Astrocyte of the hippocampus (primary cell): Measurements from ENCODE around the gene PTPRA.
"Not testable (repeated sequence)": the region's sequence is repeated elsewhere in the genome, so short reads cannot be mapped to it uniquely, and the experiment has no call there.

Source experiments
- DNase-seq: peaks from one replicate; pipeline ENCODE4 v3.0.0; 2011; ENCODE audit warnings: low read depth, low spot score

PTPRA gene

DNA sequence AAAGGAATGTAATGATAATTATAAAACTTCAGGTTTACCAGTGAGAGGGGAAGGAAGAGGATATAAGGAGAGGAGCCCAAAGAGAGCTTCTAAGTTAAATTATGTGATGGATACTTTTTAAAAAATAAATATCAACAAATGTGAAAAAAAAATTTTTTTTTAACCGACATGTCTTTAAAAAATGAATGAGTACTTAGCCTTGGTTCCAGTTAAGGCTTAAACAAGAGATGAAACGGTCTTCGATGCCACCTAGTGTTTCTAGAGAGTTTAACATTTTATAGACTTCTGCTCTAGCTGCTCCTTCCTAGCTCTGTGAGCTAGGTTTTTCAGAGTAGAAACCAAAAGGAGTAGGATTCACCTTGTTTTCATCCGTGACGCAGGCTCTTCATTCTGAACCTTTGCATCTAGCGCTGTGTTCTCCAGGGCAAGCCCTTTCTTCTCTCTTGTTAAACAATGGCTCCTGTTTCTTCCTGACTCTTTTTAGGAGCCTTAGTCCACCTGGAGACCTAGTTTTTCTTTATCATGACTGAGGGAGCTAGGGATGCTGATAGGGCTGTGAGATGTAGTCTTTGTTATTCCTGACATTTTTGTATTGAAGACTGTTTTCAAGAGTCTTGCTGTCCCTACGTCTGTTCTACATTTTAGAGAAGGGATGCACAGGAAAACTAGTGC, 127.7 kb downstream of the PTPRA start:
- DNase-seq: peak; percentile 78

DNA sequence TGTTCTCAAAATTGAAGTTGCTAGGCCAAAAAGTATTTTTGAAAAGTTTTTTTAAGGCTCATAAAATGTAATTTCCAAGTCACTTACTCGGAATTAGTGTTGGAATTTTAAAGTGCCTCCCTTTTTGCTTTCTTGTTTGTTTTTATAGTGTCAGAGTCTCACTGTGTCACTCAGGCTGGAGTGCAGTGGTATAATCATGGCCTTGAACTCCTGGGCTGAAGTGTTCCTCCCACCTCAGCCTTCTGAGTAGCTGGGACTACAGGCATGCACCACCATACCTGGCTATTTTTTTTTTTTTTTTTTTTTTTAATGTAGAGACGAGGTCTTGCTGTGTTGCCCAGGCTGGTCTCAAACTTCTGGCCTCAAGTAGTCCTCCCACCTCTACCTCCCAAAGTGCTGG, 130.1 kb downstream of the PTPRA start:
- no peak for DNase-seq

GRCh38 chr20:3010985-3011723, 137.9 kb downstream of the PTPRA start:
- DNase-seq: peak; percentile 86

DNA sequence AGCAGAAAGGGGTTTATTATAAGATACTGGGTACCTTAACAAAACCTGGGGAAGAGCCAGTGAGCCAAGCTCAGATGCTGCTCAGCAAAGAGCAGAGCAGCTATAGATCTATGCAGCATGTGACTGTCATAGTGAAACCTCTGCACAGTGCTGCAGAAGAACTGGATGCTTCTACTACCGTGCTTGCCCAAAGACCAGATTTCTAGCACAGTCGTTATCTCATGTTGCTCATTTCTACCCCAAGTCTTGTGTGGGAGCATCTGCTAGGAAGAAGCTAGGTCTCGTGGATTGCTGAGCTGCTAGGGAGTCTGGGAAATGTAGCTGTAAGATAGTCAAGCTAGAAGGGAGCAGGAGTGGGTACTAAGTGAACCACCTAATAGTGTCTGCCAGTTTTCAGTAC, 138.5 kb downstream of the PTPRA start:
- DNase-seq: no peak

GRCh38 chr20:3013771-3014170, 140.5 kb downstream of the PTPRA start:
- DNase-seq: no peak

DNA sequence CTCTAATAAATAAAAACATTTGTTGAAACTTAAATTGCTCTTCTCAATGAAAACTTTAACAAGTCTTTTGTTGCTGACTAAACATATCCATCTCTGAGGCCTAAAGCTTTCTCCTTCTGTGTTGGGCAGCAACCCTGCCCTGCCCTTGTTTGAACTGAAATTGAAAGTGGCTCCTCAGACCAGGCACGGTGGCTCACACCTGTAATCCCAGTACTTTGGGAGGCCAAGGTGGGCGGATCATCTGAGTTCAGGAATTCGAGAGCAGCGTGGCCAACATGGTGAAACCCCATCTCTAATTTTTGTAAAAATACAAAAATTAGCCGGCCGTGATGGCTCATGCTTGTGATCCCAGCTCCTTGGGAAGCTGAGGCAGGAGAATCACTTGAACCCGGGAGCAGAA, 140.9 kb downstream of the PTPRA start:
- no peak for DNase-seq

DNA sequence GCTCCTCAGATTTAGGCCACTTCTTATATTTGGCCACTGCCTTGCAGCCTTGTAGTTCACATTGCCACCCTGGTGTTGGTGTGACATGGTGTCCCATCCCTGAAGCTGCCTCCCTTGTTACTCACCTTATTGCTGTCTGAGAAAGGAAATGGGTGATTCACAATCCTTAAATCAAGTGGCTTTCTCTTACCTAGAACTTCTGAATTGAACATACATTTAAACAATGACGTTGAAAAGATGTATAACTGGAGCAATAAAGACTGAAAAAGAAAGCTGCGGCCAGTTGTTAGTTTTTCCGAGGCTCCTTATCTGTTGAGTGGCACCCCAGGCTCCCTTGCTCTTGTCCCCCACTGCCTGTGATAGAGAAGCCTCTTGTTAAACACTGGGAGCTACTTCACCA, 141.4 kb downstream of the PTPRA start:
- no peak for DNase-seq

GRCh38 chr20:3015302-3015701, 142.0 kb downstream of the PTPRA start:
- DNase-seq: not testable (repeated sequence)

DNA sequence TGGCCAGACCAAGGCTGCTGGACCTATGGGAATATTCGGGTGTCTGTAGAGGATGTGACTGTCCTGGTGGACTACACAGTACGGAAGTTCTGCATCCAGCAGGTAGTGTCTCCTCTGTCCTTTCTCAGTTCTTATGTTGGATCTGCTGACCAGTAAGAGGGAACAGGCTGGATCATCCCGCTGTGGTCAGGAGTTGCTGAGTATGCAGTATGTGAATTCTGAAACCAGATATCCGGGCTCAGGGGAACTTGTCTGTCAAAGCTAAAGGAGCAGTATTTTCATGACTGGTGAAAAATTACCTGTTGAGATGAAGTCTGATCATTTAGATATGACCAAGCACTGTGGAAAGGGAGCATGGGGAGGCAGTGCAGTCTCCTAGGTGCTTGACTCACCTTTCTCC, 148.0 kb downstream of the PTPRA start:
- no peak for DNase-seq

DNA sequence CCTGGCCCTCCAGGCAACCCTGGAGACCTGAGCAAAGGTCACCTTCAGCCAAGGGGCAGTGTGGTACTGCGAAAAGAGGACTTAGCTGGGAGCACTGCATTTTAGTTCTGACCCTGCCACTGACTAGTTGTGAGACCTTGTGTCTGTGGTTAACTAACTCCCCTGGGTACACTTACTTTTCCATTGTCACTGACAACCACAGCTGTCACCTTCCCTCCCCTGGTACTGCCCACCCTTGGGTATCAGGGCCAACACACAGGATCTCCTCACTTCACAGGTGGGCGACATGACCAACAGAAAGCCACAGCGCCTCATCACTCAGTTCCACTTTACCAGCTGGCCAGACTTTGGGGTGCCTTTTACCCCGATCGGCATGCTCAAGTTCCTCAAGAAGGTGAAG, 148.5 kb downstream of the PTPRA start:
- DNase-seq: no peak

GRCh38 chr20:3022559-3023490, 149.5 kb downstream of the PTPRA start:
- DNase-seq: not testable (repeated sequence)

DNA sequence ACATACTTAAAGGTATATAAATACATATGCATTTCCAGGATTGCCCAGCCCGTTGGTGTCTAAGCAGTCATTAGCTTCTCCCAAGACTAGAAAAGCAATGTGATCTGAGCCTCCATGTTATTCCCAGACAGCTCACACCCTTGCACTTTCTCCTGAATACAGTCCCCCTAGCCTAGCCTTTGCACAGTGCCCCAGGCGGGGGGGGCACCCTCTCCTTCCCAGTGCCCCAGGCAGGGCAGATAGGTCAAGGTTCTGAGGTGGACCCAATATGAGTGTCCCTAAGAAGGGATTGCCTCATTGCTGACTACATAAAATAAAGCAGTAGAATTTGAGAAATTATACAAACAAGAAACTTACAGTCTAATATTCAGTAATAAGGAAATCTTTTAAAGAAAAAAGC, 154.7 kb downstream of the PTPRA start:
- no peak for DNase-seq

- no peak for DNase-seq
These were observed 158.4 kb downstream of the PTPRA start for GRCh38 chr20:3031524-3032147.

GRCh38 chr20:3032624-3033023, 159.3 kb downstream of the PTPRA start:
- DNase-seq: no peak

DNA sequence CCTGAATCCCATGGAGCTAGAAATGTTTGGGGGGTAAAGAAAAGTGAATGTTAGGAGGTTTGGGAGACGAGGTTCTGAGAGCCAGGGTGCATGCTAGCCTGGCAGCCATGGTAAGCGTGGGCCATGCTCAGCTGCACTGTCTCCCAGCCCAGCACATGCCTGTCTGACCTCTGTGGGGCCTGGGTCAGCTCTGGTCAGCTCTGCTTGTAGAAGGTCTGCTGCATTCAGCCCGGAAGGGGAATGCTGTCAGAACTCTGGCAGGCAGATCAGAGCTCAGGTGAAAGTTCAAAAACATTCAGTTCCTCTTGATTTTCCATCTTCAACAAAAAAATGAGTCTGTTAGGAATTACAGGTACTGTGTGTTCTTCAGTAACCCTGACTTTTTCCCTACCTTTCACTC, 164.4 kb downstream of the PTPRA start:
- DNase-seq: no peak

- no peak for DNase-seq
These were observed 165.2 kb downstream of the PTPRA start for GRCh38 chr20:3038454-3038853.

DNA sequence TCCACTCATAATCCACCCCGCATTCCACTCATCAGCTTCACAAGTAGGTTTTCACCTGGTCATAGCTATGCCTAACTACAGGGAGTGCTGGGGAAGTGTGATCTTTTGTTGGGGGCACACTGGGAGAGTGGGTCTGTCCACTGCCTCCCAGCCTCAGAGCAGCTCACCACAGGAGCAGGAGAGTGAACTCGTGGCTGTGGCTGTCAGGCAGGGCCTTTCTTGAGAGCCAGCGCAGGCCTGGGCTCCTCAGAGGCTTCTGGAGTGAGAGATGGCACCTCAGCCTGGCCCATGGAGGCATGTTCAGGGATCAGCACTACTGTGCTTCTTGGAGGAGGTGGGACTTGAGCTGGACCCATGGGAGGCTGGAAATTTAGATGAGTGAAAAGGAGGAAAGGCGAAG, 166.1 kb downstream of the PTPRA start:
- DNase-seq: no peak

- DNase-seq: no peak
These were observed 166.8 kb downstream of the PTPRA start for GRCh38 chr20:3040086-3040485.

DNA sequence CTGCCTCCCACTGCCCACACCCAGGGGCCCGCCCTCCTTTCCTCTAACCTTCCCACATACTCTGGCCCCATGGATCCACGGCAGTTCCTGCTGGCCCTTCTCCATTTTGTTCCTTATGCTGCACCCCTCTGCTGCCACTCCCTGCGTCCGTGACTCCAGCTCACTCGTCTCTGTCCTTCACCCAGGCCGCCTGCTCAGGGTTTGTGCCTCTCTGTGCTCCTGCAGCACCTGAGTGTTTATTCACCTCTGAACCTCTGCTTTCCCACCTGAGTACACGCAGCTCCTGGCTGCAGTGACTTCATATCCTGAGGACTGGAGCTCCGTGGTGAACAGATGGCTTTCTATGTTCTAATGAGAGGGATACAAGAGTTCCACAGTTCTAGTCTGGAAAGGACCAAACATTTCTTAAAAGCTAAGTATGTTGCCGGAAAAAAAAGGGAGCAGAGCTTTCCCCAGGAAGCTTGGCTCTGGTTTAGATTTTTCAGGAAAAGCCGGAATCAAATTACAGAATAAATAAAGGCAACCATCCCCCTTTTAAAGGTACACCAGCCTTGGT, 168.7 kb downstream of the PTPRA start:
- peak; percentile 23 for DNase-seq

- DNase-seq: no peak
These were observed 169.3 kb downstream of the PTPRA start for GRCh38 chr20:3042625-3043024.

- DNase-seq: no peak
These were observed 170.0 kb downstream of the PTPRA start, which contains the start of gene GNRH2 for GRCh38 chr20:3043322-3043721. TSS of gene GNRH2 (plus strand) at chr20:3043622. CDS start at chr20:3044415, 793 bp downstream.
